Measurements from ENCODE around the gene FALEC. TPM values are rescaled to one million over a fixed set of nuclear protein-coding genes. Genes with fewer than 3 reads are reported as not detected.

FALEC gene
- total and polyA plus RNA-seq, 2 of the 8 experiments (the other 6 are each of a cell fraction or from before 2014, with no cell fraction given), result not detected

- Histone ChIP-seq H3K79me2 (ENCODE audit: control insufficient read depth in 1 of 2, insufficient read depth in 2 of 2, low read length in 2 of 2) (peaks cover 0 to 22% of the 10 kb centered on the region in 2 experiments; a peak in 2 of 4 replicates), H4K20me1 (replicated peaks in 1 of 2; ENCODE audit: control insufficient read depth in 1 of 2, insufficient read depth in 2 of 2, low read length in 2 of 2) (peaks cover 0 to 6% of the 10 kb centered on the region in 2 experiments), H3K9me3 (ENCODE audit: insufficient read depth in 2 of 2, low read depth in 1 of 2, low read length in 1 of 2) (no peaks in the 10 kb centered on the region), H3K4me3 (ENCODE audit: extremely low read depth in 1 of 4, insufficient read depth in 2 of 4, low read depth in 3 of 4, low read length in 4 of 4) (no peak overlapping the region), H3K56ac (replicated peaks; ENCODE audit: insufficient read length, low read depth, low read length) (no peak overlapping the region), H2BK15ac (ENCODE audit: low read length) (no peak overlapping the region), H2BK120ac (replicated peaks; ENCODE audit: low read depth, low read length) (no peak overlapping the region), H3K9ac (replicated peaks in 1 of 4; ENCODE audit: extremely low read depth in 1 of 4, low read depth in 3 of 4, low read length in 3 of 4) (no peak overlapping the region), H2AK5ac (ENCODE audit: low read depth, low read length) (no peak overlapping the region), H3K36me3 (ENCODE audit: control insufficient read depth in 2 of 4, insufficient read depth in 4 of 4, low read length in 3 of 4) (peaks cover 0 to 4% (median 2%) of the 10 kb centered on the region in 4 experiments; a peak in 2 of 8 replicates), H2BK12ac (ENCODE audit: low read depth, low read length) (0 out of 2 replicates have a peak overlapping the region, but pooled peaks have one; percentile 64), H3K23me2 (ENCODE audit: low read depth, low read length) (peaks cover 7% of the 10 kb centered on the region), H3K4me2 (ENCODE audit: insufficient read depth in 1 of 2, low read depth in 2 of 2, low read length in 2 of 2) (no peak overlapping the region), H3K14ac (ENCODE audit: insufficient read length) (no peak overlapping the region), H4K5ac (ENCODE audit: insufficient read length, low read depth, low read length) (no peak overlapping the region), H4K91ac (replicated peaks; ENCODE audit: insufficient read length, low read length) (no peak overlapping the region), H3K79me1 (ENCODE audit: low read depth, low read length) (0 out of 2 replicates have a peak, but pooled peaks cover 3% of the 10 kb centered on the region), H3K23ac (ENCODE audit: insufficient read length) (no peak overlapping the region), H4K8ac (ENCODE audit: extremely low read depth, insufficient read depth, low read length) (no peak overlapping the region), H3K4me1 (replicated peaks in 1 of 4; ENCODE audit: control insufficient read depth in 3 of 4, insufficient read depth in 4 of 4, low read length in 3 of 4) (peaks cover 11 to 23% (median 19%) of the 10 kb centered on the region in 4 experiments), H2BK5ac (ENCODE audit: low read depth, low read length) (no peak overlapping the region), H3K18ac (ENCODE audit: extremely low read depth, low read length) (no peak overlapping the region), H2BK20ac (ENCODE audit: low read length) (no peak overlapping the region), H2AFZ (ENCODE audit: low read length) (no peak overlapping the region), H3K4ac (replicated peaks; ENCODE audit: insufficient read length, low read depth, low read length) (no peak overlapping the region), H3K27ac (ENCODE audit: low read depth, low read length) (no peak overlapping the region), H3K27me3 (replicated peaks in 1 of 4; ENCODE audit: control insufficient read depth in 3 of 4, extremely low read depth in 1 of 4, insufficient read depth in 3 of 4, low read length in 3 of 4) (no peaks in the 10 kb centered on the region)
- DNase-seq (ENCODE audit: low read depth in 1 of 2, low spot score in 2 of 2), result no peak
- no peak for FAIRE-seq
- ChIA-PET POLR2A (ENCODE audit: partially characterized antibody) (interaction anchor here (1.0 to 43.7 kb wide), 7 partner anchors 9 to 414 kb away, joined by 3 to 1380 read pairs (median 5); partner anchors contain the start of genes ADAMTSL4, ENSA, FALEC and MCL1), CTCF (ENCODE audit: partially characterized antibody) (interaction anchor here (0.6 to 13.7 kb wide), 23 partner anchors 10 to 255 kb away, joined by 3 to 210 read pairs (median 5); partner anchors contain the start of genes ADAMTSL4, FALEC, GOLPH3L and MCL1)
- 81% methylated on average over 10 of the region's 10 CpGs; no CpG with 5 or more reads in 1 of the 2 experiments for WGBS, 2 experiments (ENCODE audit: extremely low coverage in 1 of 2, insufficient coverage in 1 of 2, insufficient read length in 1 of 2, insufficient replicate concordance in 2 of 2, low coverage in 1 of 2, low lambda C conversion rate in 2 of 2, missing lambda C conversion rate in 1 of 2)
- no peak for TF ChIP-seq GABPA (IDR thresholded peaks at IDR 0.05; ENCODE audit: borderline replicate concordance, insufficient read depth, low read length)
- TF ChIP-seq KDM5A (IDR thresholded peaks at IDR 0.05; ENCODE audit: low read length), result no peak
- no peak for TF ChIP-seq POLR2A (IDR thresholded peaks at IDR 0.05; ENCODE audit: control extremely low read depth in 1 of 2, low read depth in 2 of 2, low read length in 2 of 2)
- no peak for TF ChIP-seq KDM4A (IDR thresholded peaks at IDR 0.05; ENCODE audit: low read depth, low read length, severe bottlenecking)
- no peak for TF ChIP-seq GTF2F1 (IDR thresholded peaks at IDR 0.05; ENCODE audit: borderline replicate concordance, low read depth, low read length)
- TF ChIP-seq MAFK (IDR thresholded peaks at IDR 0.05; ENCODE audit: low read depth, low read length), result no peak
- TF ChIP-seq CBX8 (IDR thresholded peaks at IDR 0.05; ENCODE audit: borderline replicate concordance, low read depth, low read length), result no peak
- no peak for TF ChIP-seq SP2 (IDR thresholded peaks at IDR 0.05; ENCODE audit: low read length)
- TF ChIP-seq RFX5 (IDR thresholded peaks at IDR 0.05; ENCODE audit: borderline replicate concordance, low read depth, low read length), result no peak
- TF ChIP-seq KDM1A (IDR thresholded peaks at IDR 0.05; ENCODE audit: borderline replicate concordance, low read length), result no peak
- no peak for TF ChIP-seq CREB1 (IDR thresholded peaks at IDR 0.05)
- TF ChIP-seq BCL11A (IDR thresholded peaks at IDR 0.05; ENCODE audit: low read depth in 2 of 2, low read length in 2 of 2), result no peak
- no peak for TF ChIP-seq SRF (IDR thresholded peaks at IDR 0.05; ENCODE audit: low read depth, low read length)
- no peak for TF ChIP-seq CEBPB (IDR thresholded peaks at IDR 0.05; ENCODE audit: low read depth, low read length)
- TF ChIP-seq RNF2 (IDR thresholded peaks at IDR 0.05; ENCODE audit: borderline replicate concordance, low read depth, low read length, missing control alignments, poor library complexity, severe bottlenecking), result no peak
These were observed 44.1 kb downstream of the FALEC start for GRCh38 chr1:150559656-150560010.
